ENCODE measurements around the gene SPPL2C.

The SPPL2C gene

GRCh38 chr17:45844695-45845375, at the start of gene SPPL2C:
Gene SPPL2C, plus strand, starts transcription at chr17:45844881. Its CDS starts 26 bp downstream, at chr17:45844907.
- no peak for DNase-seq

- DNase-seq, result no peak
Observed at GRCh38 chr17:45800816-45801215, 43.9 kb upstream of the SPPL2C start.

GRCh38 chr17:45801421-45801820, 43.3 kb upstream of the SPPL2C start:
- no peak for DNase-seq

GRCh38 chr17:45808845-45809244, 35.8 kb upstream of the SPPL2C start:
- no peak for DNase-seq

- DNase-seq, result no peak
Observed at GRCh38 chr17:45809499-45809898, 35.2 kb upstream of the SPPL2C start.

GRCh38 chr17:45812102-45812501, 32.6 kb upstream of the SPPL2C start:
- no peak for DNase-seq

- no peak for DNase-seq
Observed at GRCh38 chr17:45813048-45813725, 31.5 kb upstream of the SPPL2C start.

- no peak for DNase-seq
Observed at GRCh38 chr17:45814622-45815606, 29.8 kb upstream of the SPPL2C start.

- DNase-seq, result no peak
Observed at GRCh38 chr17:45815752-45816151, 28.9 kb upstream of the SPPL2C start.

- DNase-seq, result no peak
Observed at GRCh38 chr17:45818041-45818440, 26.6 kb upstream of the SPPL2C start.

GRCh38 chr17:45818699-45819098, 26.0 kb upstream of the SPPL2C start:
- no peak for DNase-seq

- DNase-seq, result no peak
Observed at GRCh38 chr17:45819632-45820031, 25.0 kb upstream of the SPPL2C start.

GRCh38 chr17:45820052-45820780, 24.5 kb upstream of the SPPL2C start:
- no peak for DNase-seq

- DNase-seq, result no peak
Observed at GRCh38 chr17:45821147-45821546, 23.5 kb upstream of the SPPL2C start.

- DNase-seq, result no peak
Observed at GRCh38 chr17:45823598-45823997, 21.1 kb upstream of the SPPL2C start.

GRCh38 chr17:45824475-45824874, 20.2 kb upstream of the SPPL2C start:
- DNase-seq, result no peak

- DNase-seq, result no peak
Observed at GRCh38 chr17:45824901-45825492, 19.7 kb upstream of the SPPL2C start.

GRCh38 chr17:45825792-45826191, 18.9 kb upstream of the SPPL2C start:
- DNase-seq, result no peak

GRCh38 chr17:45826919-45827588, 17.6 kb upstream of the SPPL2C start:
- no peak for DNase-seq

- no peak for DNase-seq
Observed at GRCh38 chr17:45828171-45828570, 16.5 kb upstream of the SPPL2C start.

GRCh38 chr17:45828582-45829133, 16.0 kb upstream of the SPPL2C start:
- DNase-seq, result no peak

Data from stimulated activated CD4-positive, alpha-beta T cell treated with anti-CD3 and anti-CD28 coated beads, Interleukin-4, amount 100 ng/mL, for 24 hours (primary cell).